Adipocyte (in vitro differentiated cells): ENCODE data around the gene ASPHD2.

Experiments used
- DNase-seq: peaks from one replicate; pipeline ENCODE4 v3.0.0-alpha.2; 2015; ENCODE audit warnings: low read depth
- H3K27me3 ChIP-seq: replicated peaks from 2 replicates; pipeline ENCODE4 v1.7.0; 2013; ENCODE audit warnings: mild to moderate bottlenecking, low read length, moderate library complexity; ENCODE audit not compliant: control insufficient read depth, insufficient read depth
- H3K36me3 ChIP-seq: 2 replicates; pipeline ENCODE4 v1.7.0; 2013; ENCODE audit warnings: low read length, mild to moderate bottlenecking, moderate library complexity; ENCODE audit not compliant: control insufficient read depth, insufficient read depth, severe bottlenecking
- H3K4me1 ChIP-seq: 2 replicates; pipeline ENCODE4 v1.7.0; 2013; ENCODE audit warnings: mild to moderate bottlenecking, low read length, moderate library complexity; ENCODE audit not compliant: control insufficient read depth, insufficient read depth
- H3K4me3 ChIP-seq: 2 replicates; pipeline ENCODE4 v1.7.0; 2013; ENCODE audit warnings: mild to moderate bottlenecking, low read length, moderate library complexity
- H3K9ac ChIP-seq: 2 replicates; pipeline ENCODE4 v1.7.0; 2013; ENCODE audit warnings: mild to moderate bottlenecking, low read length, moderate library complexity
- H3K9me3 ChIP-seq: 2 replicates; pipeline ENCODE4 v1.7.0; 2013; ENCODE audit warnings: mild to moderate bottlenecking, low read length, moderate library complexity; ENCODE audit not compliant: control insufficient read depth

ASPHD2 gene

GRCh38 chr22:26462641-26463040 is 33.6 kb downstream of the ASPHD2 start:
- no peak for DNase-seq
- H3K36me3 ChIP-seq, result peaks cover 65% of the 10 kb centered on the region
- no peaks in the 10 kb centered on the region for H3K9me3 ChIP-seq
- H3K9ac ChIP-seq, result no peak overlapping the region
- H3K27me3 ChIP-seq, result no peaks in the 10 kb centered on the region
- peaks cover 25% of the 10 kb centered on the region for H3K4me1 ChIP-seq
- H3K4me3 ChIP-seq, result no peak overlapping the region

- H3K9ac ChIP-seq, result no peak overlapping the region
- H3K36me3 ChIP-seq, result peaks cover 63% of the 10 kb centered on the region
- peaks cover 25% of the 10 kb centered on the region for H3K4me1 ChIP-seq
- no peaks in the 10 kb centered on the region for H3K27me3 ChIP-seq
- DNase-seq, result no peak
- no peaks in the 10 kb centered on the region for H3K9me3 ChIP-seq
- no peak overlapping the region for H3K4me3 ChIP-seq
Measured at GRCh38 chr22:26463101-26463661, 34.1 kb downstream of the ASPHD2 start.

- H3K9me3 ChIP-seq, result no peaks in the 10 kb centered on the region
- no peaks in the 10 kb centered on the region for H3K27me3 ChIP-seq
- H3K4me3 ChIP-seq, result no peak overlapping the region
- H3K9ac ChIP-seq, result no peak overlapping the region
- no peak for DNase-seq
- peaks cover 25% of the 10 kb centered on the region for H3K4me1 ChIP-seq
- H3K36me3 ChIP-seq, result peaks cover 65% of the 10 kb centered on the region
Measured at GRCh38 chr22:26463688-26464087, 34.6 kb downstream of the ASPHD2 start.

DNA sequence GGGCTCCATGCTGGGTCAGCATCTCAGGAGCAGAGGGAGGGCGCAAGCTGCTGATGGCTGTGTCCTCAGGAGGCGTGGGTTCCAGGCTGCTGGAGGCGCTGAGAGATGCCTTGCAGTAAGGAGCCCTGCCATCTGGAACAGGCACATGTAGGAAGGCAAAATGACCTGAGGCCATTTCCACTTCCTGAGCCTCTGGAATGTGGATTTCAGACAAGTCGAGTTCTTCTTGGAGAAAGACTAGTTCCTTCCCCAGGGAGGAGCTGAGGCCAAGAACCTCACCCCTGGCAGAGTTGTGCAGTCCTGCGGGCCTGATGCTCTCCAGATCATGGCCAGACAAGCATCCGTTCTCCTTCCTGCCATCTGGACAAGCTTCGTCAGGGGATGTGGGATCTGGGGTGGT is 35.3 kb downstream of the ASPHD2 start:
- Histone ChIP-seq H3K4me1 (peaks cover 25% of the 10 kb centered on the region), H3K4me3 (no peak overlapping the region), H3K9me3 (no peaks in the 10 kb centered on the region), H3K36me3 (peaks cover 66% of the 10 kb centered on the region), H3K9ac (no peak overlapping the region), H3K27me3 (no peaks in the 10 kb centered on the region)
- peak; percentile 45 for DNase-seq

GRCh38 chr22:26466196-26466595 is 37.1 kb downstream of the ASPHD2 start:
- H3K9me3 ChIP-seq, result no peaks in the 10 kb centered on the region
- peaks cover 16% of the 10 kb centered on the region for H3K4me1 ChIP-seq
- H3K4me3 ChIP-seq, result no peak overlapping the region
- peaks cover 82% of the 10 kb centered on the region for H3K36me3 ChIP-seq
- no peaks in the 10 kb centered on the region for H3K27me3 ChIP-seq
- no peak overlapping the region for H3K9ac ChIP-seq
- no peak for DNase-seq

DNA sequence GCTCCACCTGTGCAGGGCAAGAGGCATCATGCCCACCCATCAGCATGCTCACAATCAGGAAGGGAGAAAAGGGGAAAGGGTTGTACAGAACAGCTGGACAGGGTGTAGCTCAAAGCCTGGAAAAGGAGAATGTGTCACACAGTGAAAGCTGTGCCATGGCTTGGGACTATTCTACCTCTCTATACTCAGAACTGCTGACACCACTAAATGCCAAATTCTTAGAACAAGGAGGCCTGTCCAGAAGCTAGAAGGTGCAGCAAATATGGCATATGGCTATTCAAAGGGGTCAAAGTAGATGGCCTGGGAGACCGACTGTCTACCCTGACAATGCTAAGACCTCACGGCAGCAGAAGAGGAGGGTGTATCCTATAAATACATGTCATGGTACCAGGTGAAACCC is 41.7 kb downstream of the ASPHD2 start:
- no peaks in the 10 kb centered on the region for H3K9me3 ChIP-seq
- H3K4me3 ChIP-seq, result no peak overlapping the region
- H3K9ac ChIP-seq, result no peak overlapping the region
- H3K36me3 ChIP-seq, result peaks cover 66% of the 10 kb centered on the region
- H3K27me3 ChIP-seq, result no peaks in the 10 kb centered on the region
- H3K4me1 ChIP-seq, result peaks cover 7% of the 10 kb centered on the region
- DNase-seq, result no peak

GRCh38 chr22:26471522-26471921 is 42.5 kb downstream of the ASPHD2 start:
- Histone ChIP-seq H3K9ac (no peak overlapping the region), H3K36me3 (peaks cover 66% of the 10 kb centered on the region), H3K4me3 (no peak overlapping the region), H3K27me3 (no peaks in the 10 kb centered on the region), H3K4me1 (peaks cover 7% of the 10 kb centered on the region), H3K9me3 (no peaks in the 10 kb centered on the region)
- peak; percentile 29 for DNase-seq

DNA sequence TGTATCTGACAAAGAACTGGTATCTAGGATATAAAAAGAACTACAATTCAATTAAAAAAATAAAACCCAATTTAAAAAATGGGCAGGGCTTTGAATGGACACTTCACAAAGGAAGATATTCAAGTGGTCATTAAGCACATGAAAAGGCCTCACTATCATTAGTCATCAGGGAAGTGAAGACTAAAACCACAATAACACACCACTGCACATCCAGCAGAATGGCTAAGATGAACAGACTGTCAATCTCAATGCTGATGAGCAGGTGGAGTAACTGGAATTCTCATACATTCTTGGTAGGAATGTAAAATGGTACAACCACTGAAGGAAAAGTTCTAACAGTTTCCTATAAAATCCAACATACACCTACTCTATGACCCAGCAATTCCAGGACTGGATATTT is 45.6 kb downstream of the ASPHD2 start:
- H3K4me1 ChIP-seq, result peaks cover 7% of the 10 kb centered on the region
- peaks cover 53% of the 10 kb centered on the region for H3K36me3 ChIP-seq
- H3K4me3 ChIP-seq, result no peak overlapping the region
- H3K27me3 ChIP-seq, result no peaks in the 10 kb centered on the region
- no peaks in the 10 kb centered on the region for H3K9me3 ChIP-seq
- no peak for DNase-seq
- H3K9ac ChIP-seq, result no peak overlapping the region

- peaks cover 31% of the 10 kb centered on the region for H3K36me3 ChIP-seq
Measured at GRCh38 chr22:26476705-26477340, 47.8 kb downstream of the ASPHD2 start.

DNA sequence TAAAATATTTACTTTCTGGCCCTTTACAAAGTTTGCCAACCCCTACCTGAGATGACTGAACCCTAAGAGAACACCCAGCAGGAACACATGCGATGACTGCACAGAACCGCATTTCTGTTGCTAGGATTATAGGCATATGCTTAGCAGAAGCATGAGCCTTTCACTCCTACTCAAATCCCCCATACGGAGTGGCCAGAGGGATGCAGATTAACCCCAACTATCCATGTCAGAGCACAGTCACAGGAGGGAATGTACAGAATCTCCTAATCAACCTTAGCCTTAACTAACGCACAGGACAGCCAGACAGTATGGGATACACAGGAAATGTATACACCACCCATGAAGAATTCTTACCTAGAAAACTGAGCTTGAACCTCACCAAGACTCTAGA is 48.3 kb downstream of the ASPHD2 start:
- Histone ChIP-seq H3K9ac (no peak overlapping the region), H3K27me3 (no peaks in the 10 kb centered on the region), H3K36me3 (peaks cover 26% of the 10 kb centered on the region), H3K4me1 (peaks cover 2% of the 10 kb centered on the region), H3K9me3 (no peaks in the 10 kb centered on the region), H3K4me3 (no peak overlapping the region)
- no peak for DNase-seq

More at GRCh38 chr22:26476705-26477340, 47.8 kb downstream of the ASPHD2 start:
- no peaks in the 10 kb centered on the region for H3K4me1 ChIP-seq
- peak; percentile 47 for DNase-seq
- no peak overlapping the region for H3K4me3 ChIP-seq
- no peaks in the 10 kb centered on the region for H3K9me3 ChIP-seq
- no peaks in the 10 kb centered on the region for H3K27me3 ChIP-seq
- no peak overlapping the region for H3K9ac ChIP-seq

DNA sequence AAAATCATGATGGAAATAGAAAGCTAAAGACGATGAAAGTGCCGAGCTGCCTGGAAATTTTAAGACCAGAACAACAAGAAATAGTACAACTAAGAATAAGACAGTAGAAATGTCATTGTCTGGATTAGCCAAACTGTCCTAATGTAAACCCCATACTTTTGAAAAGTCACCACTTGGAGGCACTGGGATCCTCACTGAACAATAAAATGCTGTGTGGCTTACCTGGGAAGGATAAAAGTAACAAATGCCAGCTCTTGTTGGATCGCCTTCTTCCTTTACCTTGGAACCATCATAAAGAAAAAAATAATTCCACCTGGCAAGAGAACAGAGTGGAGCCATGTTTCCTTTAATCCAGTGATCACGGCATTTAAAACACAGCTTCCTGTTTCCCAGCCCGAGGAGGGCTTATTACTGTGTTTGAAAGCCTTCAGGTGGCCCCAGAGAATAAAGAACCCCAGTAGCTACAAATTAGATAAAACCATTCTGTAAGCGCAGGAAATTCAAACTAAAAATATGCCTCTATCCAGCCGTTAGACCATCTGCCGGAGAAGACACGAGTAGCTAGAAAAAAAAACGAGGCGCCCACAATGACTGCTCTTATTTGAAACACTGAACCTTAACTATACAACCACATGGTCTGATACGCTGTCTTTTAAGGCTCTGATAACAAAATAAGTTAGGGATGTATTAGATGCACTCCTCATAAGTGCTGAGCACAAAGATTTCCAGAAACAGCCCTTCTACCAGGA is 50.2 kb downstream of the ASPHD2 start:
- Histone ChIP-seq H3K4me3 (no peak overlapping the region), H3K9ac (no peak overlapping the region), H3K4me1 (peaks cover 12% of the 10 kb centered on the region), H3K9me3 (no peaks in the 10 kb centered on the region), H3K36me3 (peaks cover 20% of the 10 kb centered on the region), H3K27me3 (no peaks in the 10 kb centered on the region)
- DNase-seq, result no peak
